Psoas muscle (tissue), 8 donors: Measurements from ENCODE around the gene DMAP1. TPM values are rescaled to one million over a fixed set of nuclear protein-coding genes. Genes with fewer than 3 reads are reported as not detected.

Source experiments
- ATAC-seq, 4 donors: fragments of 200-7000 bp; cut with Tn5 transposase; one replicate each; pipeline ENCODE4 v1.9.1; 2020; ENCODE audit warnings: moderate library complexity in 3 of 4, mild to moderate bottlenecking in 2 of 4
- DNase-seq, 2 donors: peaks; one replicate each; pipeline ENCODE4 v3.0.0-alpha.2; 2020
- H3K27ac ChIP-seq: fragments of 200-600 bp; one replicate; pipeline ENCODE4 v1.8.0; 2022
- H3K27me3 ChIP-seq, 3 donors: fragments of 200-600 bp in 1 of 3; one replicate each; pipeline versions ENCODE4 v1.6.1 to v1.8.0; 2013 to 2022; ENCODE audit warnings: low read length in 2 of 3, mild to moderate bottlenecking in 2 of 3, moderate library complexity in 1 of 3; ENCODE audit not compliant: insufficient read depth in 3 of 3
- H3K36me3 ChIP-seq, 2 donors: fragments of 200-600 bp in 1 of 2; one replicate each; pipeline versions ENCODE4 v1.6.1 to v1.8.0; 2013 to 2022; ENCODE audit warnings: low read depth in 1 of 2, mild to moderate bottlenecking in 1 of 2, moderate library complexity in 1 of 2; ENCODE audit not compliant: insufficient read depth in 1 of 2
- H3K4me1 ChIP-seq: fragments of 200-600 bp; one replicate; pipeline ENCODE4 v1.8.0; 2022
- H3K4me3 ChIP-seq: fragments of 200-600 bp; one replicate; pipeline ENCODE4 v1.8.0; 2022; ENCODE audit warnings: mild to moderate bottlenecking
- H3K9me3 ChIP-seq: fragments of 200-600 bp; one replicate; pipeline ENCODE4 v1.8.0; 2022
- CTCF ChIP-seq: fragments of 200-600 bp; IDR thresholded peaks from one replicate; pipeline ENCODE4 v1.8.0; 2022; ENCODE audit warnings: antibody characterized with exemption
- WGBS, 3 donors: extraction: QIAGEN DNeasy Blood & Tissue Kit; methylation state at CpG; one replicate each; pipeline versions ENCODE4 v1.1.6 to v1.1.7; 2013; 5-methylcytosine and 5-hydroxymethylcytosine counted together
- intact Hi-C, 2 donors: fragments of 100-400 bp; cut with DNase I; formaldehyde crosslinking; loops; one replicate each; pipeline versions ENCODE4 v1.11.0 to v1.14.2; 2022
- long read RNA-seq, 2 donors: library from polyadenylated mRNA; unstranded; transcript quantifications; one replicate each; pipeline ENCODE4 v2.0.0, GENCODE V29; 2021
- polyA plus RNA-seq, 3 donors: library from polyadenylated mRNA; stranded (reverse); fragments of 200-250 nt; gene quantifications; one replicate each; pipeline ENCODE4 v1.2.3, GENCODE V29; 2013
- total RNA-seq, 4 donors: library from RNA; stranded (reverse); fragmentation: NEBNext Ultra II Directional in 2 of 4; extraction: Animal tissue kit (Norgen Biotek cat#: 25700) in 2 of 4; gene quantifications; one replicate each; pipeline versions ENCODE4 v1.2.1 to v1.2.4, GENCODE V29; 2021 to 2023
- donor health status: healthy with polysubstance abuse.
- donor health status: DM: no; HTN: no; CAD: no; lungs with moderate emphysema.
- donor health status: Bipolar disorder and iron deficiency.
- donor health status: healthy.
- donor health status: DM: yes; HTN: yes; CAD: no.
- donor health status: DM: no; HTN: no; CAD: no.
- donor health status: DM: no; HTN: no; CAD: no.
- donor health status: DM: yes; HTN: yes; CAD: no.

DMAP1 gene
- total RNA-seq (10 to 100 TPM; 18.5 to 28.3 (median 23.7) TPM), polyA plus RNA-seq (10 to 100 TPM; 18.3 to 30.5 (median 22.2) TPM)
- long read RNA-seq, donor 1, transcript DMAP1-203 (10 exons, 1,730 nt): major isoform, 13 of 29 reads
- long read RNA-seq, donor 1, transcript DMAP1-201 (11 exons, 1,552 nt): minor isoform, 11 of 29 reads
- long read RNA-seq, donor 1, partial matches to known transcripts: 1 of 29 reads
- long read RNA-seq, donor 1, other reads (novel, unspliced or antisense): 0 of 29 reads
- long read RNA-seq, donor 2, transcript DMAP1-203 (10 exons, 1,730 nt): minor isoform, 17 of 45 reads
- long read RNA-seq, donor 2, transcript DMAP1-201 (11 exons, 1,552 nt): major isoform, 20 of 45 reads
- long read RNA-seq, donor 2, partial matches to known transcripts: 1 of 45 reads
- long read RNA-seq, donor 2, other reads (novel, unspliced or antisense): 6 of 45 reads

- peak; percentile 79 to 91 for DNase-seq
- intact Hi-C loops: loop anchor here in 1 of 2 donors (10.0 kb wide), 1 partner anchor 441 kb away; no protein-coding TSS in a partner anchor
- peak; percentile 92 to 97 (median 94) for ATAC-seq
- H3K4me3 ChIP-seq: peak within 1 kb of the TSS; percentile 94
- H3K4me1 ChIP-seq: peaks cover 10% of the 10 kb centered on the region
- H3K9me3 ChIP-seq: no peaks in the 10 kb centered on the region
- TF ChIP-seq CTCF: no peak
- WGBS, 3 donors: 0% methylated on average over 44 of the region's 44 CpGs
- peaks cover 0 to 41% of the 10 kb centered on the region in 2 donors for H3K36me3 ChIP-seq
- no peaks in the 10 kb centered on the region for H3K27me3 ChIP-seq
- H3K27ac ChIP-seq: peak within 1 kb of the TSS; percentile 78
Observed at GRCh38 chr1:44213222-44214112, at the start of gene DMAP1. Gene DMAP1, plus strand, starts transcription at chr1:44213471. Its CDS starts 283 bp downstream, at chr1:44213754.

- intact Hi-C loops: no loop called here
- WGBS, 3 donors: 90 to 95% (median 92%) methylated on average over 5 of the region's 5 CpGs
- no peaks in the 10 kb centered on the region for H3K36me3 ChIP-seq
- TF ChIP-seq CTCF: no peak
- H3K27ac ChIP-seq: no peak overlapping the region
- no peak overlapping the region for H3K4me3 ChIP-seq
- H3K27me3 ChIP-seq: peaks cover 0 to 4% (median 0%) of the 10 kb centered on the region in 3 donors
- no peak for ATAC-seq
- DNase-seq: no peak
- no peaks in the 10 kb centered on the region for H3K4me1 ChIP-seq
- H3K9me3 ChIP-seq: no peaks in the 10 kb centered on the region
Observed at GRCh38 chr1:44168520-44169098, 44.7 kb upstream of the DMAP1 start.

GRCh38 chr1:44170281-44170823 is 42.9 kb upstream of the DMAP1 start:
- intact Hi-C loops: no loop called here
- no peak for ATAC-seq
- H3K27me3 ChIP-seq: peaks cover 0 to 4% (median 0%) of the 10 kb centered on the region in 3 donors

More at GRCh38 chr1:44170281-44170823, 42.9 kb upstream of the DMAP1 start:
- Histone ChIP-seq H3K27ac (no peak overlapping the region), H3K4me1 (no peaks in the 10 kb centered on the region), H3K4me3 (no peak overlapping the region), H3K36me3 (no peaks in the 10 kb centered on the region), H3K9me3 (no peaks in the 10 kb centered on the region)
- WGBS, 3 donors: 84 to 91% (median 85%) methylated on average over 3 of the region's 3 CpGs
- DNase-seq: no peak
- no peak for TF ChIP-seq CTCF
